ENCODE measurements around the gene SATB1.

Gene SATB1

GRCh38 chr3:18396428-18396827 lies 28.7 kb downstream of the SATB1 start:
- no peak for DNase-seq

DNA sequence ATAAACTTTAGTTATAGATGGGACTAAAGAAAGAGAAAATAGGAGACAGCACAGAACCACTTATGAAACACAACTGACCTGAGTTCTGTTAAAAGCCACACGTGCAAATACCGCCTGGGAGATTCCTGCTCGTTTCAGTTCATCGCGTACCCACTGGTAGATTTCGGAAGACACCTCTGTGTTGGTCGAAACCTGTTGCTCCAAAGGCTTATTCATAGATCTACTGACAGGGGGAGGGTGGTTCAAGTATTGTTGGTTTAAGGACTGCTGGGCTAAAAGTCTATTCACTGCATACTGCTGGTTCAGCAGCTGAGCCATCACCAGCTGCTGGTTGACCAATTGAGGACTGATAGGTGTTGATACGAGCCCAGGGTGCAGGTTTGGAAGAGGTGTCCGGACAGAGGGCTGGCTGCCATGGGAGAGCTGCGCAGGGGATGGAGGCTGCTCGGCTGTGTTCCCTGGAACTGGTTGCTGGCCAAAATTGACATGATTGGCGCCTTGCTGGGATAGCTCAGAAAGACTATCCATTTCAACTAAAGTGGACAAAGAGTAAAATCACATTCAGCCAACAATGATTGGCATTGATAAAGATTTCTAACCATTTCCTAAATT lies 30.6 kb downstream of the SATB1 start:
- no peak for DNase-seq

GRCh38 chr3:18393906-18394305 lies 31.2 kb downstream of the SATB1 start:
- DNase-seq = no peak

DNA sequence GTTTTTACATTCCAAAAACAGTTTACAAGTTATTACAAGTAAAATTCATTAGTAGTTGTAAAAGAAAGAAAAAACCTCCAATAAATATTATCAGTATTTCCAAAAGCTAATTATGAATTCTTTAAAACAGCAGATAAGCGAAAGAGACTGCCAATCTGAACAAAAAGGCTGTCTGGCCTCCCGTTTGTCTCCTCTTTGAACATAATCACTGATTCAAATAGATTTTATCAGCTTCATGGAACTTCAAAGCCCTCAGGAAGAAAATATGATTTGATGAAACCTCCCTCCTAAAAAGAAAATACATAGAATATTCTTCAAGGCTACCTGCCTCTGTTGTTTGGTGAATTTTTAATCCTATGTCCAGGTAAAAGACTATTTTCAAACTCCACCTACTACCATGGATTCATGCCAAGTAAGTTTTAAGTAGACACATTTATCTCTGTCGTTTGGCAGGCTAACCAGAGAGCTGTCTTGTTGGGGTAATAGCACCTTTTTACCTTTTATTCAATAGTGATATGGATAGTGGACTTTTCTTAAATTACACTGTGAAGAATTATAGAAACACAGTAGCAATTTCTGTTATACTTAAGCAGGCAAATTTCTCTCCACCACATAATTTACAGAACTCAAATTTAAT lies 35.0 kb downstream of the SATB1 start:
- no peak for DNase-seq

DNA sequence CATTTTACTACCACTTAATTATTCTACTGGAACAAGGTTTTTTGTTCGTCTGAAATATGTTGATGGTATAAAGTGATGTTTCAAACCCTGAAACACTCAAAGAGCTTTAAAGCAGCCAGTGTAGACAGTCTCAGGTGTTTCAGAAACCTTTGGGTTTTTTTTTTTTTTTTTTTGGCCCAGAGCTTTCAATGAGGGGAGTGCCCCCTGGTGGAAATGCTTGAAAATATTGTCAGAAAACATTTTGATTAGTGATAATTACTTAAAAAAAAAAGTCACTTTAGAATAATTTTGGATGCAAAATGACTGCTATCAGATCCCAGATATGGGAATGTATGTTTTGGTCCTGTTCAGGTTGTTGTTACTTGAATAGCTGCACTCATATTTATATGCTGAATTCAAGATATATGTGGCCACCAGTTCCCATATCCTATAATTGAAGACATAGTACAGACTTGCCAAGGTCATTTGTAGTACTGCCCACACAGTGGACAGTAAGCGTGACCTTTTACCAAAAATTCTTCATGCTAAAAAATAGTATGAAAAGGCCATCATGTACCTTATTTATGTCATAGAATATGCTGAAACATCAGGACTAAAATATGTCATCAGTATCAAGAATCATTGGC lies 35.9 kb downstream of the SATB1 start:
- DNase-seq = no peak

DNA sequence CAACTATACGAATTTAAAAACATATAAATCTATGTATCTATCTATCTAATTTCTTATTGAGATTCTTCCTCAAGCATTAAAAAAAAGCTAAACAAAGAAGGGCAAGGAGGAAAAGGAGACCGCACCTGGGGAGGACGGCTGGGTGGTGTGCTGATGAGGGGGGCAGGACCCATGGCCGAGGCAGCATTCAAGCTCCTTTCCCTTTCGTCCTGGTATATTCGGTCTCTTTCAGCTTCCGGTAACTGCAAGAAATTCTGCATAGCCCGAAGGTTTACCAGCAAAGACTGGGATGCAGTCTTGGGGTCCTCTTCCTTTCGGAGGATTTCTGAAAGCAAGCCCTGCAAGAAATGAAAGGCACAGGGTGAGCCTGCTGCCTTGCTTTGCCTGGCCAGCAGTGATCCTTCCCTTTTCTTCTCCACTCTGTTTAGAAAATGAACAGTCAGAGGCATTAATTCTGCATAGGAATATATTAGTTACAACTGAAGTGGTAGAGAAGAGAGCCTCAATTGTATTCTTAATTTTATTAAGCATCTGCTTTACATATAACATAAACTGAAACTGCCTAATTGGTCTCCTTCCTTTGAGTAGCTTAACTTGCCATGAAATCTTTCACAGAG lies 38.8 kb downstream of the SATB1 start:
- DNase-seq = no peak

- DNase-seq = no peak
Measured at GRCh38 chr3:18385706-18386105, 39.4 kb downstream of the SATB1 start.

DNA sequence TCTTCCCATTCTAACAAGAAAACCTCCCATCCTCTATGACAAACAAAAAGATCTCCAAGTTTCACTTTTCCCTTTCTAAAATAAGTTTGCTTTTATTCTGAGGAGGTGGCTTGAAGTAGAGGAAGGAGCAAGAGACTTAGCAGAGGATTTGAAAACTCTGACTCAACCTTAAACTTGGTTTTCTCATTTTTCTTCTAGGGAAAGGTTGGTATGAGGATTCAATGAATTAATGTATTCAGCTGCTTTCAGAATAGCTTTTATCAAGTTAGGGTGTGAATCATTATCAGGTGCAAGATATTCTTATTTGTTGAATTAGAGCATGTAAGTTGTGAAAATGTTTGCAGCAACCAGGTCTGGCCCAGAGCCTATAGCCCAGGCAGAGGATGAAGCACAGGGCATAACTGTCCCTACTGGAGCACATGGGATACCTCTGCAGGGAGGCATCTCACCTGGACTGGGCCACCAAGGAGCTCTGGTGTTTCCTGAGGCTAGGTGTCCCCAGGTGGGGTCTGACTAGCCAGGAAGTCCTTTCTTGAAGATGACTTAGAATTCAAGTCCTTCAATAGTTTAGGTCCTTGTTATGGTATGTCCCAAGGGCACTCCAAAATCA lies 42.3 kb downstream of the SATB1 start:
- no peak for DNase-seq

DNA sequence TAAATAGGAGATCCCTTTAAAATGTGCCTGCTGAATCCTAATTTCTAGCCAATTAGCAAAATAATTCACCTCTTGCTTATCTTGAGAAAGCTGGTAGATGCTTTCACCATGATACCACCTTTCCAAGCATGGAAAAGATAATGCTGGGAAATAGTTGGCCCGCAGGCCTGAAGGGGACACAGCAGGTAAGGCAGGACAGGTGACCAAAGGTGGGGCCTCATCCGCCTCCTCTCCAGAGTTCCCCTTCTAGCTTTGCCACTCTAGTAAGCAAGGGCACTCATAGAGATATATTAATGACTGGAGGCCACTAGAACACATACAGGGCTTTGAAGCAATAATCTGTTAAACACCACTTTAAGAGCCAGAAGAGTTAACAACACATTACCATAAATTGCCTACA lies 45.5 kb downstream of the SATB1 start:
- DNase-seq = no peak

- no peak for DNase-seq
Measured at GRCh38 chr3:18378218-18378617, 46.9 kb downstream of the SATB1 start.

GRCh38 chr3:18376682-18377081 lies 48.5 kb downstream of the SATB1 start:
- DNase-seq = no peak

DNA sequence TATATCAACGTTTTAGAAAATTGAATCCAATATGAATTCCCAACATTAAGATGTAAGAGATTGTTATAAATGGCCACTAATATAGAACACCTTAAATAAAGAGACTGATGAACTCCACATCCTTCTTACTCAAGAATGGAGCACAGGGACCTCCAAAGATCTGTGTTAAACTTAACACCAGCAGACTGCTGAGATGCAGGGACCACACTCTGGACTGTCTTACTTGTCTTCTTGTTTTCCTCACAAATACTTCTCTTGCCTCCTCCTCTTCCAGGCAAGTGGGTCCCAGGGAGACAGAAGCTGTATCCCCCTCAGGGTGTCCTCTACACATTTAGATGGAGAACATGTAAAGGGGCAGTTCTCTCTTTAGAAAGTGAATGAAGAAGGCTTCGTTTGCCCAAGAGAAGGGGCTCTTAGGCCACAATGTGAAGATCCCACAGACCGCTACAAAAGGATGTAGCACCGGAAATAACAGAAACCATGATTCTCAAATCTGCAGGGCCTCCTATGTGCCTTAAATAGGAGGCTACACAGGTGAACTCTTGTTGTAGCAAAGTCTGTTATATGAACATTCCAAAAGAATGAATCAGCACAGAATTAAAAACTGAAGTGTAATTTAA lies 52.2 kb downstream of the SATB1 start:
- no peak for DNase-seq

DNA sequence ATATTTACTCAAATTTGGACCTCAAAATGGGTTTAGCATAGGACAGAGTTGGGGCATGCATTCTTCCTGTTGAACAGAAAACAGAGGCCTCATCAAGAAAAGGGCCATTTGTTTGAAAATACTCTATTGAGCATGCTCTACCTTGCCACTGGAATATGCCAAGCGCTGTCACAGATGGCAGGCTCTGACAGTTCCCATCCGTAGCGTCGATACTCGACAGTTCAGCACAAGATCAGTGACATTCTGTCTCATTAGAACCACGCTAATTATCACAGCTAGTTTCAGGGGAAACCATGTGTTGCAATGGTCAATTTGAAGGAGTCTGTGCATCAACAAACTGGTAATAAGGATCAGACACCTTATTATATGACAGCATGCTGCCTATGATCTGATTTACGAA lies 54.5 kb downstream of the SATB1 start:
- DNase-seq = no peak

DNA sequence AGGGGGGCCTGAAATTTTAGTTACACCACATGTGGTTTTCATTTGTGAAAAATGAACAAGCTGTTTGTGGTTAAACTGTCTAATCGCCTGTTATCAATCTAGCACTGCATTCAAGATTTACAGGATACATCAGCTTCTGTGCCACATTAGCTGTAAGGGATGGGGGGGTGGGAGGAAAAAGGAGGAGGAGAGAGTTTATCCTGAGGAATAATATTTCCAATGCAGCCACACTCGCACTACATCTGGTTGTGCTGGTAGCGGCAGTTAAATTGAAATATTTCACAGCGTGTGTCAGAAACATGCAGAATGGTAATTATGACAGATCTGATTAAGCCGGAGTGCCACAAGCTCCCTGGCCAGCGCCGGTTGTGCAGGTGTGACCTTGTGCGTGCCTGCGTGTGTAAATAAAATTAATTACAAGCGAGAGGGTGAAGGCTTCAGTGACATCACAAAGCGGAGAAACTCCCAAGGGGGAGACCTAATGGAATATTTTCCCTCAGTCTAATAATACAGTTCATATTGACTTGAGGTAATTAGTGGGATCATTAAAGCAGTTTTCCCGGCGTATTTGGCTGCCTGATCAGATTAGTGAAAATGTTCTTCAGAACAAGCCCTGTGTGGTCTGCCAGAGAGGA lies 55.5 kb downstream of the SATB1 start:
- DNase-seq = no peak

GRCh38 chr3:18366258-18366657 lies 58.9 kb downstream of the SATB1 start:
- DNase-seq = no peak

DNA sequence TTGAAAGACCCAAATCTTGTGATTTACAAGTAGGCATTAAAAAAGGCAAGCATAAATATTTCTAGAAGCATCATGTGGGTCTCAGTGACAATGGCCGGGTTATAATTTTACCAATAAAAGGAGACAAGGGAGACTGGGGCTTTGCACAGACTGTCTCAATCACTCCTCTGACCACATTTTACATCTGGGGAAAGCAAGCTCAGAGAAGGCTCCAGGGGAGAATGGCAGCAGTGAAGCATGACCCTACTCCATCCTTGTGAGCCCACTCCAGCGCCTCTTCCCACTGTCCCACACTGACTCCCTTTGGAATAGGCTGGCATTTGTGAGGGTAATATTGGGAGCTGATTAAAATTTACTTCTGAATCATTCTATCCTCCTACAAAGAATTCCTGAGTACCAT lies 61.8 kb downstream of the SATB1 start:
- DNase-seq = no peak

DNA sequence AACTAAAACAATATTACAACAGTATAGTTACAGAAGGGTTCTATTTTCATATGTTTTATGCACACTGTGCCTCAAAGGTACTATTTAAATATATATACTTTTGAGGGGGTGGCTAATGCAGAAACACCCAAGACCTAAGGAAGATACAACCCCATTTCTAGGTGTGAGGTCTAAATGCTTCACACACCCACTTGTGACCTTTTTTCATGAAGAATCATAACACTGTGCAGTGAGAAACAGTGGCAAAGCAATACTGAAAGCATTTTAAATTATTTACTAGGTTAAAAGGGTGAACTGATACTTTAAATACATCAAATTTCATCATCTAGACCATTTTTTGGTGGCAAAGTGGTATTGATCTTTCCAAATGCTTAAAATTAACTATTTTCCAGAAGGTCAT lies 67.4 kb downstream of the SATB1 start:
- DNase-seq = no peak

- DNase-seq = no peak
Measured at GRCh38 chr3:18355832-18356231, 69.3 kb downstream of the SATB1 start.

DNA sequence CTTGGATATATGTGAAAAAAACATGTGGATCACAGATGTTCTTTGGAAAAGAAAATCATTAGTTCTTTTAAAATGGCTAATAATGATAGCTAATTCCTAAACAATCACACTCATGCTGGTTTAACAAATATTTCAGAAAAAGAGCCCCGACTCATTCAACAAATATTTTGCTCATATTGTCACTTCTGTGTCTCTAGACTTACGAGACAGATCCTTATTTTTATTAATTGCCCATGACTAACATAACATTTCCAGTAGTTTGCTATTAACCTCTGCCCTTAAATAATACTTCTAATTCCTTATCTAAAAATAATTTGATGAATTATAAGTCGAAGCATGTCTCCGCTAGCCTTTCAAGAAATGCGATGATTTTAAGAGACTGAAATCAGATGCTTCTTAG lies 70.4 kb downstream of the SATB1 start:
- DNase-seq = no peak

- DNase-seq = no peak
Measured at GRCh38 chr3:18351823-18352744, 73.1 kb downstream of the SATB1 start.

GRCh38 chr3:18351069-18351628 lies 74.0 kb downstream of the SATB1 start:
- no peak for DNase-seq
